ENCODE measurements around the gene OPRD1.

DNA sequence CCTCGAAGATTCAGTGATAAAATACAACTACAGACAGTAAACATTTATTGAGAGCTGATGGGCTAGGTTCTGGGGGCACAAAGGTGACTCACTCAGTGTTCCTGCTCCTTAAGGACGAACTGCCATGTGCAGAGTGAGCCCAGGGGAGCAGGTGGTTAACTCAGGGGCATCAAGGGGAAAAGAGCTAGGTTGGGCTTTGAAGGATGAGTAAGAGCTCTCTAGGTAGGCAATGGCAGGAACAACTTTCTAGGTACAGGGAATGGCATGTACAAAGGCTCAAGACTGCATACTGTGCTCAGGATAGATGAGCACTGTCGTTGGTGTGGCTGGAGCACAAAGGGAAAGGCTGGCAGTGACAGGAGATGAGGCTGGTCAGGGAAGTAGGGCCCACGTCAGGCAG lies 85.8 kb downstream of the OPRD1 start:
- TF ChIP-seq, protein P1, sequence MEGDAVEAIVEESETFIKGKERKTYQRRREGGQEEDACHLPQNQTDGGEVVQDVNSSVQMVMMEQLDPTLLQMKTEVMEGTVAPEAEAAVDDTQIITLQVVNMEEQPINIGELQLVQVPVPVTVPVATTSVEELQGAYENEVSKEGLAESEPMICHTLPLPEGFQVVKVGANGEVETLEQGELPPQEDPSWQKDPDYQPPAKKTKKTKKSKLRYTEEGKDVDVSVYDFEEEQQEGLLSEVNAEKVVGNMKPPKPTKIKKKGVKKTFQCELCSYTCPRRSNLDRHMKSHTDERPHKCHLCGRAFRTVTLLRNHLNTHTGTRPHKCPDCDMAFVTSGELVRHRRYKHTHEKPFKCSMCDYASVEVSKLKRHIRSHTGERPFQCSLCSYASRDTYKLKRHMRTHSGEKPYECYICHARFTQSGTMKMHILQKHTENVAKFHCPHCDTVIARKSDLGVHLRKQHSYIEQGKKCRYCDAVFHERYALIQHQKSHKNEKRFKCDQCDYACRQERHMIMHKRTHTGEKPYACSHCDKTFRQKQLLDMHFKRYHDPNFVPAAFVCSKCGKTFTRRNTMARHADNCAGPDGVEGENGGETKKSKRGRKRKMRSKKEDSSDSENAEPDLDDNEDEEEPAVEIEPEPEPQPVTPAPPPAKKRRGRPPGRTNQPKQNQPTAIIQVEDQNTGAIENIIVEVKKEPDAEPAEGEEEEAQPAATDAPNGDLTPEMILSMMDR (IDR thresholded peaks at IDR 0.05; ENCODE audit: low read depth, low read length, missing input control): no peak
- TF ChIP-seq TAF1 (conservative IDR thresholded peaks at IDR 0.05): no peak
- TF ChIP-seq, protein P2, sequence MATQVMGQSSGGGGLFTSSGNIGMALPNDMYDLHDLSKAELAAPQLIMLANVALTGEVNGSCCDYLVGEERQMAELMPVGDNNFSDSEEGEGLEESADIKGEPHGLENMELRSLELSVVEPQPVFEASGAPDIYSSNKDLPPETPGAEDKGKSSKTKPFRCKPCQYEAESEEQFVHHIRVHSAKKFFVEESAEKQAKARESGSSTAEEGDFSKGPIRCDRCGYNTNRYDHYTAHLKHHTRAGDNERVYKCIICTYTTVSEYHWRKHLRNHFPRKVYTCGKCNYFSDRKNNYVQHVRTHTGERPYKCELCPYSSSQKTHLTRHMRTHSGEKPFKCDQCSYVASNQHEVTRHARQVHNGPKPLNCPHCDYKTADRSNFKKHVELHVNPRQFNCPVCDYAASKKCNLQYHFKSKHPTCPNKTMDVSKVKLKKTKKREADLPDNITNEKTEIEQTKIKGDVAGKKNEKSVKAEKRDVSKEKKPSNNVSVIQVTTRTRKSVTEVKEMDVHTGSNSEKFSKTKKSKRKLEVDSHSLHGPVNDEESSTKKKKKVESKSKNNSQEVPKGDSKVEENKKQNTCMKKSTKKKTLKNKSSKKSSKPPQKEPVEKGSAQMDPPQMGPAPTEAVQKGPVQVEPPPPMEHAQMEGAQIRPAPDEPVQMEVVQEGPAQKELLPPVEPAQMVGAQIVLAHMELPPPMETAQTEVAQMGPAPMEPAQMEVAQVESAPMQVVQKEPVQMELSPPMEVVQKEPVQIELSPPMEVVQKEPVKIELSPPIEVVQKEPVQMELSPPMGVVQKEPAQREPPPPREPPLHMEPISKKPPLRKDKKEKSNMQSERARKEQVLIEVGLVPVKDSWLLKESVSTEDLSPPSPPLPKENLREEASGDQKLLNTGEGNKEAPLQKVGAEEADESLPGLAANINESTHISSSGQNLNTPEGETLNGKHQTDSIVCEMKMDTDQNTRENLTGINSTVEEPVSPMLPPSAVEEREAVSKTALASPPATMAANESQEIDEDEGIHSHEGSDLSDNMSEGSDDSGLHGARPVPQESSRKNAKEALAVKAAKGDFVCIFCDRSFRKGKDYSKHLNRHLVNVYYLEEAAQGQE (IDR thresholded peaks at IDR 0.05): no peak
- TF ChIP-seq SP1 (IDR thresholded peaks at IDR 0.05): no peak
- TF ChIP-seq EGR1 (IDR thresholded peaks at IDR 0.05; ENCODE audit: low read depth in 2 of 2): no peak
- TF ChIP-seq, protein P3, sequence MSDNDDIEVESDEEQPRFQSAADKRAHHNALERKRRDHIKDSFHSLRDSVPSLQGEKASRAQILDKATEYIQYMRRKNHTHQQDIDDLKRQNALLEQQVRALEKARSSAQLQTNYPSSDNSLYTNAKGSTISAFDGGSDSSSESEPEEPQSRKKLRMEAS (IDR thresholded peaks at IDR 0.05): no peak
- no peak for TF ChIP-seq YY1 (IDR thresholded peaks at IDR 0.05)
- TF ChIP-seq FOXA2 (IDR thresholded peaks at IDR 0.05): no peak
